HepG2 (cell line): ENCODE data around the gene C2orf81.

Experiments
- CTCF ChIP-seq: sonication (generic); formaldehyde crosslinking; IDR thresholded peaks from 2 replicates; pipeline ENCODE4 v1.5.0; 2020; ENCODE audit warnings: mild to moderate bottlenecking, missing genetic modification reagents, moderate library complexity
- EZH2 ChIP-seq: conservative IDR thresholded peaks from 2 replicates; pipeline ENCODE4 v1.6.1; 2012; ENCODE audit warnings: mild to moderate bottlenecking, low read depth, low read length, moderate library complexity
- HES4 ChIP-seq: sonication (generic); formaldehyde crosslinking; IDR thresholded peaks from 2 replicates; pipeline ENCODE4 v1.9.0; 2021; ENCODE audit warnings: mild to moderate bottlenecking, missing genetic modification reagents, borderline replicate concordance
- MAZ ChIP-seq, 2 experiments: sonication (generic) in 1 of 2; formaldehyde crosslinking in 1 of 2; IDR thresholded peaks; 2 replicates each; pipeline versions ENCODE4 v1.5.0 to v1.6.1; 2012 to 2020; ENCODE audit warnings: low read depth in 2 of 2, mild to moderate bottlenecking in 2 of 2, borderline replicate concordance in 1 of 2, improper control_type of control experiment in 1 of 2, low read length in 1 of 2, missing genetic modification reagents in 1 of 2, moderate library complexity in 1 of 2
- POLR2A ChIP-seq, 2 experiments: IDR thresholded peaks; 2 replicates each; pipeline ENCODE4 v1.6.1; 2011; ENCODE audit warnings: low read depth in 2 of 2, low read length in 2 of 2, mild to moderate bottlenecking in 1 of 2, moderate library complexity in 1 of 2; ENCODE audit not compliant: insufficient read depth in 1 of 2
- PPARG ChIP-seq: conservative IDR thresholded peaks from 2 replicates; pipeline ENCODE4 v1.6.1; 2016; ENCODE audit warnings: missing biosample characterization, missing genetic modification reagents
- SALL1 ChIP-seq: sonication (generic); formaldehyde crosslinking; IDR thresholded peaks from 2 replicates; pipeline ENCODE4 v1.8.0; 2022; ENCODE audit warnings: mild to moderate bottlenecking, missing genetic modification reagents
- ZNF280D ChIP-seq: sonication (generic); formaldehyde crosslinking; IDR thresholded peaks from 2 replicates; pipeline ENCODE4 v1.5.1; 2020; ENCODE audit warnings: mild to moderate bottlenecking, missing genetic modification reagents
- TF ChIP-seq, protein P1 (sequence below): sonication (generic); formaldehyde crosslinking; IDR thresholded peaks from 2 replicates; pipeline ENCODE4 v1.4.0; 2020; ENCODE audit warnings: missing genetic modification reagents
- TF ChIP-seq, protein P2 (sequence below): IDR thresholded peaks from 2 replicates; pipeline ENCODE4 v1.6.1; 2016
- TF ChIP-seq, protein P3 (sequence below): sonication (generic); formaldehyde crosslinking; IDR thresholded peaks from one replicate; pipeline ENCODE4 v1.5.1; 2020; ENCODE audit warnings: mild to moderate bottlenecking, missing genetic modification reagents; ENCODE audit errors: not compliant biosample characterization

GRCh38 chr2:74420006-74420405 is 1.4 kb downstream of the C2orf81 start:
- TF ChIP-seq EZH2 = no peak
- no peak for TF ChIP-seq SALL1
- no peak for TF ChIP-seq ZNF280D (CRISPR knock-in tag)
- TF ChIP-seq, protein P1, sequence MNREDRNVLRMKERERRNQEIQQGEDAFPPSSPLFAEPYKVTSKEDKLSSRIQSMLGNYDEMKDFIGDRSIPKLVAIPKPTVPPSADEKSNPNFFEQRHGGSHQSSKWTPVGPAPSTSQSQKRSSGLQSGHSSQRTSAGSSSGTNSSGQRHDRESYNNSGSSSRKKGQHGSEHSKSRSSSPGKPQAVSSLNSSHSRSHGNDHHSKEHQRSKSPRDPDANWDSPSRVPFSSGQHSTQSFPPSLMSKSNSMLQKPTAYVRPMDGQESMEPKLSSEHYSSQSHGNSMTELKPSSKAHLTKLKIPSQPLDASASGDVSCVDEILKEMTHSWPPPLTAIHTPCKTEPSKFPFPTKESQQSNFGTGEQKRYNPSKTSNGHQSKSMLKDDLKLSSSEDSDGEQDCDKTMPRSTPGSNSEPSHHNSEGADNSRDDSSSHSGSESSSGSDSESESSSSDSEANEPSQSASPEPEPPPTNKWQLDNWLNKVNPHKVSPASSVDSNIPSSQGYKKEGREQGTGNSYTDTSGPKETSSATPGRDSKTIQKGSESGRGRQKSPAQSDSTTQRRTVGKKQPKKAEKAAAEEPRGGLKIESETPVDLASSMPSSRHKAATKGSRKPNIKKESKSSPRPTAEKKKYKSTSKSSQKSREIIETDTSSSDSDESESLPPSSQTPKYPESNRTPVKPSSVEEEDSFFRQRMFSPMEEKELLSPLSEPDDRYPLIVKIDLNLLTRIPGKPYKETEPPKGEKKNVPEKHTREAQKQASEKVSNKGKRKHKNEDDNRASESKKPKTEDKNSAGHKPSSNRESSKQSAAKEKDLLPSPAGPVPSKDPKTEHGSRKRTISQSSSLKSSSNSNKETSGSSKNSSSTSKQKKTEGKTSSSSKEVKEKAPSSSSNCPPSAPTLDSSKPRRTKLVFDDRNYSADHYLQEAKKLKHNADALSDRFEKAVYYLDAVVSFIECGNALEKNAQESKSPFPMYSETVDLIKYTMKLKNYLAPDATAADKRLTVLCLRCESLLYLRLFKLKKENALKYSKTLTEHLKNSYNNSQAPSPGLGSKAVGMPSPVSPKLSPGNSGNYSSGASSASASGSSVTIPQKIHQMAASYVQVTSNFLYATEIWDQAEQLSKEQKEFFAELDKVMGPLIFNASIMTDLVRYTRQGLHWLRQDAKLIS (CRISPR knock-in tag) = no peak
- TF ChIP-seq PPARG (CRISPR knock-in tag) = no peak
- TF ChIP-seq, protein P2, sequence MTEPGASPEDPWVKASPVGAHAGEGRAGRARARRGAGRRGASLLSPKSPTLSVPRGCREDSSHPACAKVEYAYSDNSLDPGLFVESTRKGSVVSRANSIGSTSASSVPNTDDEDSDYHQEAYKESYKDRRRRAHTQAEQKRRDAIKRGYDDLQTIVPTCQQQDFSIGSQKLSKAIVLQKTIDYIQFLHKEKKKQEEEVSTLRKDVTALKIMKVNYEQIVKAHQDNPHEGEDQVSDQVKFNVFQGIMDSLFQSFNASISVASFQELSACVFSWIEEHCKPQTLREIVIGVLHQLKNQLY (CRISPR knock-in tag) = no peak
- TF ChIP-seq HES4 = no peak
- TF ChIP-seq, protein P3, sequence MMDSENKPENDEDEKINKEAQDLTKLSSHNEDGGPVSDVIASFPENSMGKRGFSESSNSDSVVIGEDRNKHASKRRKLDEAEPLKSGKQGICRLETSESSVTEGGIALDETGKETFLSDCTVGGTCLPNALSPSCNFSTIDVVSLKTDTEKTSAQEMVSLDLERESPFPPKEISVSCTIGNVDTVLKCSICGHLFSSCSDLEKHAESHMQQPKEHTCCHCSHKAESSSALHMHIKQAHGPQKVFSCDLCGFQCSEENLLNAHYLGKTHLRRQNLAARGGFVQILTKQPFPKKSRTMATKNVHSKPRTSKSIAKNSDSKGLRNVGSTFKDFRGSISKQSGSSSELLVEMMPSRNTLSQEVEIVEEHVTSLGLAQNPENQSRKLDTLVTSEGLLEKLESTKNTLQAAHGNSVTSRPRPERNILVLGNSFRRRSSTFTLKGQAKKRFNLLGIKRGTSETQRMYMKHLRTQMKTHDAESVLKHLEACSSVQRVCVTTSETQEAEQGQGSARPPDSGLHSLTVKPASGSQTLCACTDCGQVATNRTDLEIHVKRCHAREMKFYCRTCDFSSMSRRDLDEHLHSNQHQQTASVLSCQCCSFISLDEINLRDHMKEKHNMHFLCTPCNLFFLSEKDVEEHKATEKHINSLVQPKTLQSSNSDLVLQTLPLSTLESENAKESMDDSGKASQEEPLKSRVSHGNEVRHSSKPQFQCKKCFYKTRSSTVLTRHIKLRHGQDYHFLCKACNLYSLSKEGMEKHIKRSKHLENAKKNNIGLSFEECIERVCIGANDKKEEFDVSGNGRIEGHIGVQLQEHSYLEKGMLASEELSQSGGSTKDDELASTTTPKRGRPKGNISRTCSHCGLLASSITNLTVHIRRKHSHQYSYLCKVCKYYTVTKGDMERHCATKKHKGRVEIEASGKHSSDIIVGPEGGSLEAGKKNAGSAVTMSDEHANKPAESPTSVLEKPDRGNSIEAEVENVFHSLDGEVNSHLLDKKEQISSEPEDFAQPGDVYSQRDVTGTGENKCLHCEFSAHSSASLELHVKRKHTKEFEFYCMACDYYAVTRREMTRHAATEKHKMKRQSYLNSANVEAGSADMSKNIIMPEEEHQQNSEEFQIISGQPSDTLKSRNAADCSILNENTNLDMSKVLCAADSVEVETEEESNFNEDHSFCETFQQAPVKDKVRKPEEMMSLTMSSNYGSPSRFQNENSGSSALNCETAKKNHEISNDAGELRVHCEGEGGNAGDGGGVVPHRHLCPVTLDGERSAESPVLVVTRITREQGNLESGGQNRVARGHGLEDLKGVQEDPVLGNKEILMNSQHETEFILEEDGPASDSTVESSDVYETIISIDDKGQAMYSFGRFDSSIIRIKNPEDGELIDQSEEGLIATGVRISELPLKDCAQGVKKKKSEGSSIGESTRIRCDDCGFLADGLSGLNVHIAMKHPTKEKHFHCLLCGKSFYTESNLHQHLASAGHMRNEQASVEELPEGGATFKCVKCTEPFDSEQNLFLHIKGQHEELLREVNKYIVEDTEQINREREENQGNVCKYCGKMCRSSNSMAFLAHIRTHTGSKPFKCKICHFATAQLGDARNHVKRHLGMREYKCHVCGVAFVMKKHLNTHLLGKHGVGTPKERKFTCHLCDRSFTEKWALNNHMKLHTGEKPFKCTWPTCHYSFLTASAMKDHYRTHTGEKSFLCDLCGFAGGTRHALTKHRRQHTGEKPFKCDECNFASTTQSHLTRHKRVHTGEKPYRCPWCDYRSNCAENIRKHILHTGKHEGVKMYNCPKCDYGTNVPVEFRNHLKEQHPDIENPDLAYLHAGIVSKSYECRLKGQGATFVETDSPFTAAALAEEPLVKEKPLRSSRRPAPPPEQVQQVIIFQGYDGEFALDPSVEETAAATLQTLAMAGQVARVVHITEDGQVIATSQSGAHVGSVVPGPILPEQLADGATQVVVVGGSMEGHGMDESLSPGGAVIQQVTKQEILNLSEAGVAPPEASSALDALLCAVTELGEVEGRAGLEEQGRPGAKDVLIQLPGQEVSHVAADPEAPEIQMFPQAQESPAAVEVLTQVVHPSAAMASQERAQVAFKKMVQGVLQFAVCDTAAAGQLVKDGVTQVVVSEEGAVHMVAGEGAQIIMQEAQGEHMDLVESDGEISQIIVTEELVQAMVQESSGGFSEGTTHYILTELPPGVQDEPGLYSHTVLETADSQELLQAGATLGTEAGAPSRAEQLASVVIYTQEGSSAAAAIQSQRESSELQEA = no peak
- TF ChIP-seq MAZ (IDR thresholded peaks at IDR 0.05; ENCODE audit: borderline replicate concordance, low read depth, low read length) = no peak
- no peak for TF ChIP-seq MAZ (CRISPR knock-in tag; IDR thresholded peaks at IDR 0.05; ENCODE audit: low read depth)
- TF ChIP-seq CTCF = no peak
- TF ChIP-seq POLR2A (IDR thresholded peaks at IDR 0.05; ENCODE audit: insufficient read depth in 1 of 2, low read depth in 2 of 2, low read length in 2 of 2) = no peak
